ENCODE measurements around the gene PTPRM.
A peak's percentile ranks its signal among the peaks of the same experiment; 100 is the strongest.

DNA sequence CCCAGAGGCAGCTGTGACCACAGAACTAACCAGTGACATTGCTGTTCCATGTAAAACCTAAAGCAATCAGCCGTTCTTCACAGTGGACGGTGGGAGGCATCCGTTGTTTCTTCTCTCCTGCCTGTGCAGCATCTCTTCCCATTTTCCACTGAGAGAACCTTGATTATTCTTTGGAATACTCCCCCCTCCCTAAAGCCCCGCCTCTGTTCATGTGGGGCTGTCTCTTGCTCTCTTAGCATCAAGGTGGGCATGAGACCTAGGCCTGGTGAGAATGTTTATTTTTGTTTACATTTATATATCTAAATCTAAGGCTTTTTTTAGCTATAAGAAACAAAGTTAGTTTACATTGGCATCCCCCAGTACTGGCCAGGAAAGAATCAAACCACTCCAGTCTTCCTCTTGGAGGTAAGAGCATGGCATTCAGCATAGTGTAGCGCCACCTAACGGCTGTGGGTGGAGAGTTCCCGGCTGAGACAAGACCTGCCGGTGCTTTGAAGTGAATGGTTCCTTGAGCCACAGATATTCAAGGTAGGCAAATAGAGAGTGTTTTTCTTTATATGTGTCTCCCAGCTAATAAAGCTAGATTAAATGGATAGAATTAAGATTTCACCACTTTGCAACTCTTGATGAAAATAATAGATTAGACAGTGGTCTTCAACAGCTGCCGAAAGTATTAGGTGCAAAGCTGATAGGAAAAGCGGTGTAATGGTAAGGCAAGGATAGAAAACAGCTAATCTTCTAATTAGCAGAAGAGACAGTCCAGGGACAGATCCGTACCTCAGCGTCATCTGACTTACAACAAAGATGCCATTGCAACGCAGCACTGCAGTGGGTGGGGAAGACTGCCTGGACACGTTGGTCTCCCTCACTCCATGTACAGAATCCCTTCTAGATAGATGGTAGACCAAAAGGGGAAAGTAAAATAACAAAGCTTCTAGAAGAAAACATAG, 822.5 kb downstream of the PTPRM start:
- TF ChIP-seq, protein P1, sequence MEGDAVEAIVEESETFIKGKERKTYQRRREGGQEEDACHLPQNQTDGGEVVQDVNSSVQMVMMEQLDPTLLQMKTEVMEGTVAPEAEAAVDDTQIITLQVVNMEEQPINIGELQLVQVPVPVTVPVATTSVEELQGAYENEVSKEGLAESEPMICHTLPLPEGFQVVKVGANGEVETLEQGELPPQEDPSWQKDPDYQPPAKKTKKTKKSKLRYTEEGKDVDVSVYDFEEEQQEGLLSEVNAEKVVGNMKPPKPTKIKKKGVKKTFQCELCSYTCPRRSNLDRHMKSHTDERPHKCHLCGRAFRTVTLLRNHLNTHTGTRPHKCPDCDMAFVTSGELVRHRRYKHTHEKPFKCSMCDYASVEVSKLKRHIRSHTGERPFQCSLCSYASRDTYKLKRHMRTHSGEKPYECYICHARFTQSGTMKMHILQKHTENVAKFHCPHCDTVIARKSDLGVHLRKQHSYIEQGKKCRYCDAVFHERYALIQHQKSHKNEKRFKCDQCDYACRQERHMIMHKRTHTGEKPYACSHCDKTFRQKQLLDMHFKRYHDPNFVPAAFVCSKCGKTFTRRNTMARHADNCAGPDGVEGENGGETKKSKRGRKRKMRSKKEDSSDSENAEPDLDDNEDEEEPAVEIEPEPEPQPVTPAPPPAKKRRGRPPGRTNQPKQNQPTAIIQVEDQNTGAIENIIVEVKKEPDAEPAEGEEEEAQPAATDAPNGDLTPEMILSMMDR (IDR thresholded peaks at IDR 0.05) = peak; percentile 33 to 52 (median 49)
- no peak for TF ChIP-seq POLR2A (IDR thresholded peaks at IDR 0.05)

Measured in ovary (tissue), 3 donors.